Endothelial cell of umbilical vein (primary cell): ENCODE measurements around the gene SSTR5.

Experiments used
- EZH2 ChIP-seq: IDR thresholded peaks from 2 replicates; pipeline ENCODE4 v1.6.1; 2012; ENCODE audit warnings: borderline replicate concordance, low read depth, mild to moderate bottlenecking, moderate library complexity, low read length, inconsistent platforms; ENCODE audit not compliant: severe bottlenecking
- MYC ChIP-seq: IDR thresholded peaks from one replicate; pipeline ENCODE4 v1.6.1; 2011; ENCODE audit warnings: mild to moderate bottlenecking, low read depth, low read length
- POLR2A ChIP-seq: IDR thresholded peaks from 2 replicates; pipeline ENCODE4 v1.6.1; 2012; ENCODE audit warnings: low read depth, mild to moderate bottlenecking, control low read depth, low read length
- TF ChIP-seq, protein P1 (sequence below), 2 donors: IDR thresholded peaks; 1 replicate in 1 of 2; 2 replicates in 1 of 2; pipeline ENCODE4 v1.5.1; 2011; ENCODE audit warnings: low read length in 2 of 2, mild to moderate bottlenecking in 2 of 2, moderate library complexity in 2 of 2, control low read depth in 1 of 2, inconsistent platforms in 1 of 2, low read depth in 1 of 2; ENCODE audit not compliant: insufficient read depth in 1 of 2; ENCODE audit errors: extremely low read depth in 1 of 2

DNA sequence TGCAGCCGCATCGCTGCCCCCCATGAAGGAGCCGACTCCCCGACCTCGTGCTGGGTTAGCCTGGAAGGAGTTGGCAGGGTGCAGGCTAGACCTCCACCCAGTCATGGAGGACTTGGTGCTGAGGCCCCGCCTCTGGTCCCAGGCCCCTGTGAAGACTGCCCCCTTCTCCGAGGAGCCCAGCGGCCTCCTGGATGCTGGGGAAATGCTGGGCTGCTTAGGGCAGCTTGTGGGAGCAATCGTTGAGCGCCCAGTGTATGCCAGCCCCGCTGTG, 1.8 kb downstream of the SSTR5 start:
- TF ChIP-seq, protein P1, sequence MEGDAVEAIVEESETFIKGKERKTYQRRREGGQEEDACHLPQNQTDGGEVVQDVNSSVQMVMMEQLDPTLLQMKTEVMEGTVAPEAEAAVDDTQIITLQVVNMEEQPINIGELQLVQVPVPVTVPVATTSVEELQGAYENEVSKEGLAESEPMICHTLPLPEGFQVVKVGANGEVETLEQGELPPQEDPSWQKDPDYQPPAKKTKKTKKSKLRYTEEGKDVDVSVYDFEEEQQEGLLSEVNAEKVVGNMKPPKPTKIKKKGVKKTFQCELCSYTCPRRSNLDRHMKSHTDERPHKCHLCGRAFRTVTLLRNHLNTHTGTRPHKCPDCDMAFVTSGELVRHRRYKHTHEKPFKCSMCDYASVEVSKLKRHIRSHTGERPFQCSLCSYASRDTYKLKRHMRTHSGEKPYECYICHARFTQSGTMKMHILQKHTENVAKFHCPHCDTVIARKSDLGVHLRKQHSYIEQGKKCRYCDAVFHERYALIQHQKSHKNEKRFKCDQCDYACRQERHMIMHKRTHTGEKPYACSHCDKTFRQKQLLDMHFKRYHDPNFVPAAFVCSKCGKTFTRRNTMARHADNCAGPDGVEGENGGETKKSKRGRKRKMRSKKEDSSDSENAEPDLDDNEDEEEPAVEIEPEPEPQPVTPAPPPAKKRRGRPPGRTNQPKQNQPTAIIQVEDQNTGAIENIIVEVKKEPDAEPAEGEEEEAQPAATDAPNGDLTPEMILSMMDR (IDR thresholded peaks at IDR 0.05; ENCODE audit: extremely low read depth in 1 of 2, insufficient read depth in 1 of 2, low read depth in 1 of 2, low read length in 2 of 2) = no peak
- TF ChIP-seq POLR2A (no peak), EZH2 (no peak), MYC (no peak)
